GM12878 (cell line): Measurements from ENCODE around the gene LRRC41. TPM values are rescaled to one million over a fixed set of nuclear protein-coding genes. Genes with fewer than 3 reads are reported as not detected.

Source experiments
- CBFB ChIP-seq: IDR thresholded peaks from 2 replicates; pipeline ENCODE4 v1.6.1; 2016; ENCODE audit warnings: antibody characterized with exemption, low read depth
- ETV6 ChIP-seq, 2 experiments: fragments of 450-650 bp in 1 of 2; IDR thresholded peaks in 1 of 2; conservative IDR thresholded peaks in 1 of 2; 2 replicates each; pipeline ENCODE4 v1.6.1; 2014; ENCODE audit warnings: antibody characterized with exemption in 1 of 2, borderline replicate concordance in 1 of 2, low read depth in 1 of 2, mild to moderate bottlenecking in 1 of 2, moderate library complexity in 1 of 2
- HDAC2 ChIP-seq: fragments of 200-600 bp; sonication (generic); IDR thresholded peaks from 2 replicates; pipeline ENCODE4 v1.6.1; 2017
- IKZF1 ChIP-seq: fragments of 450-650 bp; conservative IDR thresholded peaks from 2 replicates; pipeline ENCODE4 v1.6.1; 2017; ENCODE audit warnings: antibody characterized with exemption, mild to moderate bottlenecking
- IRF4 ChIP-seq: IDR thresholded peaks from 2 replicates; pipeline ENCODE4 v1.6.1; 2011; ENCODE audit warnings: low read depth, low read length
- JUND ChIP-seq: IDR thresholded peaks from 2 replicates; pipeline ENCODE4 v1.6.1; 2012; ENCODE audit warnings: low read depth, mild to moderate bottlenecking, low read length, improper control_type of control experiment, moderate library complexity
- NR2C2 ChIP-seq: IDR thresholded peaks from 2 replicates; pipeline ENCODE4 v1.6.1; 2011; ENCODE audit warnings: borderline replicate concordance, low read depth; ENCODE audit not compliant: control insufficient read depth, insufficient read length
- POU2F2 ChIP-seq: IDR thresholded peaks from 3 replicates; pipeline ENCODE4 v1.6.1; 2011; ENCODE audit warnings: low read depth, mild to moderate bottlenecking, low read length, borderline replicate concordance
- RBBP5 ChIP-seq: fragments of 200-600 bp; sonication (generic); conservative IDR thresholded peaks from 2 replicates; pipeline ENCODE4 v1.6.1; 2016
- RFX5 ChIP-seq: IDR thresholded peaks from 2 replicates; pipeline ENCODE4 v1.6.1; 2011; ENCODE audit warnings: low read depth, low read length, improper control_type of control experiment
- SMARCA5 ChIP-seq: fragments of 450-650 bp; IDR thresholded peaks from 2 replicates; pipeline ENCODE4 v1.6.1; 2017; ENCODE audit warnings: mild to moderate bottlenecking
- SRF ChIP-seq, 2 experiments: IDR thresholded peaks; 2 replicates each; pipeline ENCODE4 v1.6.1; 2011; ENCODE audit warnings: low read depth in 2 of 2, low read length in 2 of 2, mild to moderate bottlenecking in 1 of 2, moderate library complexity in 1 of 2
- TAF1 ChIP-seq: IDR thresholded peaks from 2 replicates; pipeline ENCODE4 v1.6.1; 2011; ENCODE audit warnings: mild to moderate bottlenecking, low read depth, low read length, borderline replicate concordance
- TBL1XR1 ChIP-seq: IDR thresholded peaks from 2 replicates; pipeline ENCODE4 v1.6.1; 2012; ENCODE audit warnings: low read depth, low read length, improper control_type of control experiment
- TCF7 ChIP-seq: IDR thresholded peaks from 2 replicates; pipeline ENCODE4 v1.6.1; 2014; ENCODE audit warnings: antibody characterized with exemption, borderline replicate concordance
- polyA plus RNA-seq, 11 experiments: library from polyadenylated mRNA; depleted of rRNA in 4 of 11; unstranded in 6 of 11; stranded (reverse) in 5 of 11; fragments of >200 nt; fragmentation: Nextera tagmentation in 4 of 11; fragmentation: Illumina TruSeq in 1 of 11; extraction: Ambion mirVana in 4 of 11; extraction: Trizol in 1 of 11; gene quantifications; 1 replicate in 1 of 11; 2 replicates in 10 of 11; pipeline versions ENCODE4 v1.2.1 to v1.2.3, GENCODE V29; 2011 to 2016; ENCODE audit warnings: inconsistent platforms in 2 of 11, missing spikeins in 2 of 11, low read depth in 1 of 11
- total RNA-seq, 4 experiments: library from RNA; depleted of rRNA in 3 of 4; stranded (reverse); fragments of >200 nt in 3 of 4; fragmentation: Illumina TruSeq in 1 of 4; extraction: Trizol in 1 of 4; gene quantifications; 2 replicates each; pipeline versions ENCODE4 v1.2.1 to v1.2.3, GENCODE V29; 2013 to 2021
- TF ChIP-seq, protein P1 (sequence below): fragments of 450-650 bp; IDR thresholded peaks from 2 replicates; pipeline ENCODE4 v1.6.1; 2017; ENCODE audit warnings: mild to moderate bottlenecking
- TF ChIP-seq, protein P2 (sequence below): IDR thresholded peaks from 2 replicates; pipeline ENCODE4 v1.6.1; 2011; ENCODE audit warnings: low read depth, low read length, improper control_type of control experiment, borderline replicate concordance
- TF ChIP-seq, protein P3 (sequence below): IDR thresholded peaks from 2 replicates; pipeline ENCODE4 v1.6.1; 2011; ENCODE audit warnings: borderline replicate concordance, low read depth, mild to moderate bottlenecking, moderate library complexity, low read length; ENCODE audit not compliant: insufficient read depth, poor library complexity, severe bottlenecking
- TF ChIP-seq, protein P4 (sequence below): IDR thresholded peaks from 2 replicates; pipeline ENCODE4 v1.6.1; 2012; ENCODE audit warnings: low read length, inconsistent platforms
- TF ChIP-seq, protein P5 (sequence below): fragments of 450-650 bp; formaldehyde crosslinking; IDR thresholded peaks from 2 replicates; pipeline ENCODE4 v1.5.0; 2022; ENCODE audit warnings: mild to moderate bottlenecking, missing genetic modification characterization

Gene LRRC41
- total and polyA plus RNA-seq, 10 of the 15 experiments (the other 5 are each of a cell fraction or from before 2014, with no cell fraction given): 12.0 to 79.9 (median 48.5) TPM

DNA sequence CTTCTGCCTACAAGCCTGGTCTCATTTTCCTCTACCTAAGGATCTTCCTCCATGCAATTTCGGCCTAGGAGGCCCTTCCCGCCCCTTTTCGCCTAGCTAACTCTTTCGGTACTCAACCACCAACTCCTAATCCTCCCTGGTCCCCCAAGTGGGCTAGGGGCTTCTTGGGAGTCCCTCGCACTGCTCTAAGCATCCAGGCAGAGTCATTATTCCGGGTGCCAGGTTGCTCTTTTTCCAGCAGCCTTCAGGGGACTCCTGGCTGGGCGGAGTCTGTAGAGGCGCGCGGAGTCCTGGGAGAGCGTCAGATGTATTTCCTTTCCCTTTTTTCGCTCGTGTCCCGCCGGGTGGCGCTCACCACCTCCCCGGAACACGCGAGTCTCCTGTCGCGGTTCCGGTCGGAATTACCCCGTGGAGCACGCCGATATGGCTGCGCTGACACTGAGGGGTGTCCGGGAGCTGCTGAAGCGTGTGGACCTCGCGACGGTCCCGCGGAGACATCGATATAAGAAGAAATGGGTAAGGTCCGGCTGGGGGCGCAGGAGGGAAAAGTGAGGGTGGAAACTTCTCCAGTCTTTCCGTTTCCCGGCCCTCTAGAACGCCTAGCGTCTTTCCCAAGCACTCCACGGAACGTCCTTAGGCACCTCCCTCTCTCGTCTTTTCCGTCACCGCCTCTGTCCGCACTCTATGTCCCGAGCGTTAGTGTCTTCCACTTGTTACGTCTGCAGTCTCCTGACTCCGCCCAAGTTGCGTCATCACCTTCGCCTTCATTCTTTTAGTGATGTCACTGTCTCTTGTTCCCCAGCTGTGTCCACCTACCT lies 37.2 kb upstream of the LRRC41 start, which contains the start of gene NSUN4 (continued):
- TF ChIP-seq POU2F2 (peak; percentile 54; the same call in 1 of the 3 replicates), RBBP5 (no peak), JUND (no peak), ETV6 (conservative IDR thresholded peaks at IDR 0.05 in 1 of 2, IDR thresholded peaks at IDR 0.05 in 1 of 2; ENCODE audit: borderline replicate concordance in 1 of 2, low read depth in 1 of 2) (peak in 1 of 2 experiments; percentile 40; a peak in 1 of 4 replicates), TCF7 (no peak), TBL1XR1 (no peak), TAF1 (peak; percentile 96), IRF4 (no peak), HDAC2 (no peak), RFX5 (no peak), SRF (IDR thresholded peaks at IDR 0.05; ENCODE audit: low read depth in 2 of 2, low read length in 2 of 2) (peak in 1 of 2 experiments; percentile 60; a peak in 1 of 4 replicates), SMARCA5 (peak; percentile 95), NR2C2 (no peak), CBFB (no peak), IKZF1 (peak; percentile 96)
- TF ChIP-seq, protein P1, sequence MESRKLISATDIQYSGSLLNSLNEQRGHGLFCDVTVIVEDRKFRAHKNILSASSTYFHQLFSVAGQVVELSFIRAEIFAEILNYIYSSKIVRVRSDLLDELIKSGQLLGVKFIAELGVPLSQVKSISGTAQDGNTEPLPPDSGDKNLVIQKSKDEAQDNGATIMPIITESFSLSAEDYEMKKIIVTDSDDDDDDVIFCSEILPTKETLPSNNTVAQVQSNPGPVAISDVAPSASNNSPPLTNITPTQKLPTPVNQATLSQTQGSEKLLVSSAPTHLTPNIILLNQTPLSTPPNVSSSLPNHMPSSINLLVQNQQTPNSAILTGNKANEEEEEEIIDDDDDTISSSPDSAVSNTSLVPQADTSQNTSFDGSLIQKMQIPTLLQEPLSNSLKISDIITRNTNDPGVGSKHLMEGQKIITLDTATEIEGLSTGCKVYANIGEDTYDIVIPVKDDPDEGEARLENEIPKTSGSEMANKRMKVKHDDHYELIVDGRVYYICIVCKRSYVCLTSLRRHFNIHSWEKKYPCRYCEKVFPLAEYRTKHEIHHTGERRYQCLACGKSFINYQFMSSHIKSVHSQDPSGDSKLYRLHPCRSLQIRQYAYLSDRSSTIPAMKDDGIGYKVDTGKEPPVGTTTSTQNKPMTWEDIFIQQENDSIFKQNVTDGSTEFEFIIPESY: no peak
- TF ChIP-seq, protein P2, sequence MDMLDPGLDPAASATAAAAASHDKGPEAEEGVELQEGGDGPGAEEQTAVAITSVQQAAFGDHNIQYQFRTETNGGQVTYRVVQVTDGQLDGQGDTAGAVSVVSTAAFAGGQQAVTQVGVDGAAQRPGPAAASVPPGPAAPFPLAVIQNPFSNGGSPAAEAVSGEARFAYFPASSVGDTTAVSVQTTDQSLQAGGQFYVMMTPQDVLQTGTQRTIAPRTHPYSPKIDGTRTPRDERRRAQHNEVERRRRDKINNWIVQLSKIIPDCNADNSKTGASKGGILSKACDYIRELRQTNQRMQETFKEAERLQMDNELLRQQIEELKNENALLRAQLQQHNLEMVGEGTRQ: no peak
- TF ChIP-seq, protein P3, sequence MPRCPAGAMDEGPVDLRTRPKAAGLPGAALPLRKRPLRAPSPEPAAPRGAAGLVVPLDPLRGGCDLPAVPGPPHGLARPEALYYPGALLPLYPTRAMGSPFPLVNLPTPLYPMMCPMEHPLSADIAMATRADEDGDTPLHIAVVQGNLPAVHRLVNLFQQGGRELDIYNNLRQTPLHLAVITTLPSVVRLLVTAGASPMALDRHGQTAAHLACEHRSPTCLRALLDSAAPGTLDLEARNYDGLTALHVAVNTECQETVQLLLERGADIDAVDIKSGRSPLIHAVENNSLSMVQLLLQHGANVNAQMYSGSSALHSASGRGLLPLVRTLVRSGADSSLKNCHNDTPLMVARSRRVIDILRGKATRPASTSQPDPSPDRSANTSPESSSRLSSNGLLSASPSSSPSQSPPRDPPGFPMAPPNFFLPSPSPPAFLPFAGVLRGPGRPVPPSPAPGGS: no peak
- TF ChIP-seq, protein P4, sequence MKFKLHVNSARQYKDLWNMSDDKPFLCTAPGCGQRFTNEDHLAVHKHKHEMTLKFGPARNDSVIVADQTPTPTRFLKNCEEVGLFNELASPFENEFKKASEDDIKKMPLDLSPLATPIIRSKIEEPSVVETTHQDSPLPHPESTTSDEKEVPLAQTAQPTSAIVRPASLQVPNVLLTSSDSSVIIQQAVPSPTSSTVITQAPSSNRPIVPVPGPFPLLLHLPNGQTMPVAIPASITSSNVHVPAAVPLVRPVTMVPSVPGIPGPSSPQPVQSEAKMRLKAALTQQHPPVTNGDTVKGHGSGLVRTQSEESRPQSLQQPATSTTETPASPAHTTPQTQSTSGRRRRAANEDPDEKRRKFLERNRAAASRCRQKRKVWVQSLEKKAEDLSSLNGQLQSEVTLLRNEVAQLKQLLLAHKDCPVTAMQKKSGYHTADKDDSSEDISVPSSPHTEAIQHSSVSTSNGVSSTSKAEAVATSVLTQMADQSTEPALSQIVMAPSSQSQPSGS: peak; percentile 62; the same call in 1 of the 2 replicates
- TF ChIP-seq, protein P5, sequence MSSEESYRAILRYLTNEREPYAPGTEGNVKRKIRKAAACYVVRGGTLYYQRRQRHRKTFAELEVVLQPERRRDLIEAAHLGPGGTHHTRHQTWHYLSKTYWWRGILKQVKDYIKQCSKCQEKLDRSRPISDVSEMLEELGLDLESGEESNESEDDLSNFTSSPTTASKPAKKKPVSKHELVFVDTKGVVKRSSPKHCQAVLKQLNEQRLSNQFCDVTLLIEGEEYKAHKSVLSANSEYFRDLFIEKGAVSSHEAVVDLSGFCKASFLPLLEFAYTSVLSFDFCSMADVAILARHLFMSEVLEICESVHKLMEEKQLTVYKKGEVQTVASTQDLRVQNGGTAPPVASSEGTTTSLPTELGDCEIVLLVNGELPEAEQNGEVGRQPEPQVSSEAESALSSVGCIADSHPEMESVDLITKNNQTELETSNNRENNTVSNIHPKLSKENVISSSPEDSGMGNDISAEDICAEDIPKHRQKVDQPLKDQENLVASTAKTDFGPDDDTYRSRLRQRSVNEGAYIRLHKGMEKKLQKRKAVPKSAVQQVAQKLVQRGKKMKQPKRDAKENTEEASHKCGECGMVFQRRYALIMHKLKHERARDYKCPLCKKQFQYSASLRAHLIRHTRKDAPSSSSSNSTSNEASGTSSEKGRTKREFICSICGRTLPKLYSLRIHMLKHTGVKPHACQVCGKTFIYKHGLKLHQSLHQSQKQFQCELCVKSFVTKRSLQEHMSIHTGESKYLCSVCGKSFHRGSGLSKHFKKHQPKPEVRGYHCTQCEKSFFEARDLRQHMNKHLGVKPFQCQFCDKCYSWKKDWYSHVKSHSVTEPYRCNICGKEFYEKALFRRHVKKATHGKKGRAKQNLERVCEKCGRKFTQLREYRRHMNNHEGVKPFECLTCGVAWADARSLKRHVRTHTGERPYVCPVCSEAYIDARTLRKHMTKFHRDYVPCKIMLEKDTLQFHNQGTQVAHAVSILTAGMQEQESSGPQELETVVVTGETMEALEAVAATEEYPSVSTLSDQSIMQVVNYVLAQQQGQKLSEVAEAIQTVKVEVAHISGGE (CRISPR knock-in tag): peak; percentile 87
